HCT116 (cell line): ENCODE measurements around the gene CC2D1A. TPM values are rescaled to one million over a fixed set of nuclear protein-coding genes. Genes with fewer than 3 reads are reported as not detected.

ENCODE experiments used
- ATAC-seq: fragments of 200-7000 bp; cut with Tn5 transposase; 2 replicates; pipeline ENCODE4 v1.9.1; 2020; ENCODE audit warnings: mild to moderate bottlenecking, moderate library complexity
- BruUV-seq: library from RNA; stranded (reverse); fragments of 400-500 nt; replicated peaks from 2 replicates; lab custom pipeline; 2021; lab: Mats Ljungman, UMichigan
- CTCF ChIA-PET: fragments of 300-600 bp; sonication (Branson Sonifier 250); formaldehyde crosslinking; loops from one replicate; lab custom pipeline; 2021; ENCODE audit warnings: antibody characterized with exemption; lab: Charles Lee
- POLR2A ChIA-PET: fragments of 300-600, 350-600 bp; sonication (Branson Sonifier 250); formaldehyde crosslinking; loops from one replicate; lab custom pipeline; 2021; ENCODE audit warnings: antibody characterized with exemption; lab: Charles Lee
- RAD21 ChIA-PET, 2 experiments: fragments of 300-600 bp; sonication (Branson Sonifier 250); formaldehyde crosslinking; loops; one replicate each; lab custom pipeline; 2023; ENCODE audit warnings: low total read pairs in 2 of 2; ENCODE audit not compliant: uncharacterized antibody in 2 of 2, unreplicated experiment in 2 of 2, low non-redundant PET in 1 of 2; lab: Charles Lee
- DNase-seq: peaks from one replicate; pipeline ENCODE4 v3.0.0-alpha.2; 2010; ENCODE audit warnings: low read depth, low spot score
- H2AFZ ChIP-seq: fragments of 200-600 bp; shearing (Covaris generic), sonication (generic); 2 replicates; pipeline ENCODE4 v1.6.1; 2017; ENCODE audit warnings: low read depth, mixed run types, mixed read lengths, antibody characterized with exemption, low read length; ENCODE audit not compliant: poor library complexity, severe bottlenecking
- H3K27ac ChIP-seq: 2 replicates; pipeline ENCODE4 v1.5.1; 2012; ENCODE audit warnings: low read depth, low read length
- H3K27me3 ChIP-seq: fragments of 200-600 bp; sonication (generic); 2 replicates; pipeline ENCODE4 v1.6.1; 2016; ENCODE audit warnings: mixed run types, low read length, mixed read lengths; ENCODE audit not compliant: insufficient read depth
- H3K36me3 ChIP-seq, 2 experiments: fragments of 200-500 bp in 1 of 2; fragments of 200-600 bp in 1 of 2; sonication (Bioruptor generic) in 1 of 2; sonication (generic) in 1 of 2; 2 replicates each; pipeline versions ENCODE4 v1.5.1 to v1.6.1; 2014 to 2016; ENCODE audit warnings: low read length in 2 of 2, inconsistent platforms in 1 of 2, mixed read lengths in 1 of 2, mixed run types in 1 of 2; ENCODE audit not compliant: insufficient read depth in 2 of 2, control insufficient read depth in 1 of 2
- H3K4me1 ChIP-seq, 2 experiments: fragments of 200-600 bp in 1 of 2; sonication (generic) in 1 of 2; 2 replicates each; pipeline versions ENCODE4 v1.5.1 to v1.6.1; 2012 to 2017; ENCODE audit warnings: low read length in 2 of 2, inconsistent platforms in 1 of 2, mild to moderate bottlenecking in 1 of 2, mixed read lengths in 1 of 2, mixed run types in 1 of 2, moderate library complexity in 1 of 2; ENCODE audit not compliant: insufficient read depth in 2 of 2, control insufficient read depth in 1 of 2
- H3K4me2 ChIP-seq: fragments of 200-600 bp; sonication (generic); 2 replicates; pipeline ENCODE4 v1.6.1; 2017; ENCODE audit warnings: mixed run types, low read length, mixed read lengths
- H3K4me3 ChIP-seq, 2 experiments: fragments of 200-600 bp in 1 of 2; sonication (generic) in 1 of 2; replicated peaks in 1 of 2; 2 replicates each; pipeline ENCODE4 v1.5.1; 2011 to 2016; ENCODE audit warnings: low read length in 2 of 2, control low read depth in 1 of 2, low read depth in 1 of 2, mild to moderate bottlenecking in 1 of 2, mixed read lengths in 1 of 2, mixed run types in 1 of 2
- H3K79me2 ChIP-seq: fragments of 200-600 bp; sonication (generic); 2 replicates; pipeline ENCODE4 v1.6.1; 2017; ENCODE audit warnings: mild to moderate bottlenecking, mixed run types, low read length, moderate library complexity, mixed read lengths; ENCODE audit not compliant: insufficient read depth
- H3K9ac ChIP-seq: fragments of 200-600 bp; sonication (generic); 2 replicates; pipeline ENCODE4 v1.6.1; 2016; ENCODE audit warnings: low read length, mixed read lengths
- H3K9me2 ChIP-seq: fragments of 200-600 bp; sonication (generic), shearing (Covaris generic); 2 replicates; pipeline ENCODE4 v1.6.1; 2017; ENCODE audit warnings: mixed run types, mild to moderate bottlenecking, moderate library complexity; ENCODE audit not compliant: insufficient read depth
- H3K9me3 ChIP-seq, 2 experiments: fragments of 200-500 bp in 1 of 2; fragments of 200-600 bp in 1 of 2; sonication (Bioruptor generic) in 1 of 2; sonication (generic) in 1 of 2; 2 replicates each; pipeline ENCODE4 v1.6.1; 2014 to 2017; ENCODE audit warnings: low read length in 2 of 2, mixed read lengths in 2 of 2, inconsistent platforms in 1 of 2, low read depth in 1 of 2, mild to moderate bottlenecking in 1 of 2, mixed run types in 1 of 2, moderate library complexity in 1 of 2; ENCODE audit not compliant: control insufficient read depth in 1 of 2, insufficient read depth in 1 of 2
- H4K20me1 ChIP-seq: fragments of 200-600 bp; sonication (generic), shearing (Covaris generic); 2 replicates; pipeline ENCODE4 v1.6.1; 2017; ENCODE audit warnings: mixed run types, mild to moderate bottlenecking, moderate library complexity; ENCODE audit not compliant: insufficient read depth
- CBX3 ChIP-seq: IDR thresholded peaks from 2 replicates; pipeline ENCODE4 v1.6.1; 2012; ENCODE audit warnings: low read depth
- EGR1 ChIP-seq: IDR thresholded peaks from 2 replicates; pipeline ENCODE4 v1.6.1; 2012; ENCODE audit warnings: low read depth
- EZH2phosphoT487 ChIP-seq: fragments of 200-600 bp; IDR thresholded peaks from 2 replicates; pipeline ENCODE4 v1.6.1; 2018; ENCODE audit warnings: antibody characterized with exemption, borderline replicate concordance
- FOSL1 ChIP-seq: IDR thresholded peaks from 2 replicates; pipeline ENCODE4 v1.6.1; 2012; ENCODE audit warnings: low read depth
- JUND ChIP-seq: IDR thresholded peaks from 2 replicates; pipeline ENCODE4 v1.6.1; 2012
- POLR2AphosphoS5 ChIP-seq: IDR thresholded peaks from 2 replicates; pipeline ENCODE4 v1.6.1; 2011; ENCODE audit warnings: mild to moderate bottlenecking, low read depth, low read length, moderate library complexity
- RAD21 ChIP-seq: IDR thresholded peaks from 2 replicates; pipeline ENCODE4 v1.6.1; 2012; ENCODE audit warnings: low read depth, mild to moderate bottlenecking
- REST ChIP-seq: IDR thresholded peaks from 2 replicates; pipeline ENCODE4 v1.6.1; 2012; ENCODE audit warnings: low read depth
- SRF ChIP-seq: IDR thresholded peaks from 2 replicates; pipeline ENCODE4 v1.6.1; 2012; ENCODE audit warnings: low read depth
- TCF7L2 ChIP-seq: IDR thresholded peaks from 2 replicates; pipeline ENCODE4 v1.7.0; 2011; ENCODE audit warnings: borderline replicate concordance, inconsistent platforms; ENCODE audit not compliant: insufficient read depth, insufficient read length; ENCODE audit errors: extremely low read depth
- ZFX ChIP-seq: fragments of 450-650 bp; IDR thresholded peaks from 2 replicates; pipeline ENCODE4 v1.6.1; 2017
- ZNF274 ChIP-seq: fragments of 200-500 bp; sonication (Bioruptor generic); IDR thresholded peaks from 2 replicates; pipeline ENCODE4 v1.6.1; 2014; ENCODE audit warnings: mild to moderate bottlenecking, low read depth, low read length, inconsistent platforms
- intact Hi-C: fragments of 100-400 bp; cut with micrococcal nuclease; formaldehyde crosslinking; loops from 2 replicates; pipeline ENCODE4 v1.10.0; 2022
- total RNA-seq: library from RNA; stranded (reverse); gene quantifications from one replicate; pipeline ENCODE4 v1.2.1, GENCODE V29; 2021; ENCODE audit not compliant: unreplicated experiment
- TF ChIP-seq, protein P1 (sequence below): IDR thresholded peaks from 2 replicates; pipeline ENCODE4 v1.6.1; 2012
- TF ChIP-seq, protein P2 (sequence below), 3 experiments: fragments of 200-600 bp in 1 of 3; sonication (generic) in 1 of 3; IDR thresholded peaks in 2 of 3; conservative IDR thresholded peaks in 1 of 3; 2 replicates each; pipeline ENCODE4 v1.5.1; 2012 to 2017; ENCODE audit warnings: low read depth in 2 of 3, low read length in 2 of 3, antibody characterized with exemption in 1 of 3, borderline replicate concordance in 1 of 3, control low read depth in 1 of 3, mild to moderate bottlenecking in 1 of 3, mixed read lengths in 1 of 3, mixed run types in 1 of 3, moderate library complexity in 1 of 3; ENCODE audit not compliant: insufficient read depth in 1 of 3

The CC2D1A gene
- total RNA-seq, 1 experiment from 2014 or later: 51.5 TPM

DNA sequence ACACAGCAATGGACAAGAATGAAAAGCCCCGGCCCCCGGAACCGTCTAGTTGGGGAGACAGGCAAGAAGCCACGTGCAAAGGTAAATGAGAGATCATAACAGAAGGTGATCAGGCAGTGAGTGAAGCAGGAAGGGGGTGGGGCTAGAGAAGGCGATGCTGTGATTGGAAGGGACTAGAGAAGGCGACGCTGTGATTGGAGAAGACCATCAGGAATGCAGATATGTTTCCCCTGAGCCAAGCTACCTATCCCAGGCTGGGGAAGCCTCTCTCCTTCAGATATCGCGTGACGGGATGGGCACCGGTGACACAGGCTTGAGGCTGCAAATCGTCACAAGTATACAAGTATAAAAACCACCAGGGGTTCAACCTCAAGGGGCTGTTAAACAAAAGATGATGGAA lies 68.1 kb downstream of the CC2D1A start:
- intact Hi-C loops: no loop called here
- peak; percentile 96 for ATAC-seq
- H3K27me3 ChIP-seq: no peaks in the 10 kb centered on the region
- H2AFZ ChIP-seq: no peak overlapping the region
- peak overlapping the region; percentile 31; the same call in 1 of the 2 replicates for H3K9ac ChIP-seq
- no peaks in the 10 kb centered on the region for H3K79me2 ChIP-seq
- H3K9me2 ChIP-seq: no peaks in the 10 kb centered on the region
- CTCF ChIA-PET: no interaction called here
- H3K27ac ChIP-seq: no peak overlapping the region
- peaks cover 0 to 10% of the 10 kb centered on the region in 2 experiments; a peak in 3 of 4 replicates for H3K4me1 ChIP-seq
- H4K20me1 ChIP-seq: no peaks in the 10 kb centered on the region
- no peaks in the 10 kb centered on the region for H3K9me3 ChIP-seq
- no peaks in the 10 kb centered on the region for H3K36me3 ChIP-seq
- H3K4me2 ChIP-seq: peak overlapping the region; percentile 41
- TF ChIP-seq JUND: no peak
- TF ChIP-seq ZNF274: no peak
- no peak for TF ChIP-seq CBX3
- TF ChIP-seq RAD21: no peak
- no peak for TF ChIP-seq FOSL1
- TF ChIP-seq SRF: no peak
- no peak for TF ChIP-seq EGR1
- TF ChIP-seq, protein P1, sequence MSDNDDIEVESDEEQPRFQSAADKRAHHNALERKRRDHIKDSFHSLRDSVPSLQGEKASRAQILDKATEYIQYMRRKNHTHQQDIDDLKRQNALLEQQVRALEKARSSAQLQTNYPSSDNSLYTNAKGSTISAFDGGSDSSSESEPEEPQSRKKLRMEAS: no peak
- TF ChIP-seq, protein P2, sequence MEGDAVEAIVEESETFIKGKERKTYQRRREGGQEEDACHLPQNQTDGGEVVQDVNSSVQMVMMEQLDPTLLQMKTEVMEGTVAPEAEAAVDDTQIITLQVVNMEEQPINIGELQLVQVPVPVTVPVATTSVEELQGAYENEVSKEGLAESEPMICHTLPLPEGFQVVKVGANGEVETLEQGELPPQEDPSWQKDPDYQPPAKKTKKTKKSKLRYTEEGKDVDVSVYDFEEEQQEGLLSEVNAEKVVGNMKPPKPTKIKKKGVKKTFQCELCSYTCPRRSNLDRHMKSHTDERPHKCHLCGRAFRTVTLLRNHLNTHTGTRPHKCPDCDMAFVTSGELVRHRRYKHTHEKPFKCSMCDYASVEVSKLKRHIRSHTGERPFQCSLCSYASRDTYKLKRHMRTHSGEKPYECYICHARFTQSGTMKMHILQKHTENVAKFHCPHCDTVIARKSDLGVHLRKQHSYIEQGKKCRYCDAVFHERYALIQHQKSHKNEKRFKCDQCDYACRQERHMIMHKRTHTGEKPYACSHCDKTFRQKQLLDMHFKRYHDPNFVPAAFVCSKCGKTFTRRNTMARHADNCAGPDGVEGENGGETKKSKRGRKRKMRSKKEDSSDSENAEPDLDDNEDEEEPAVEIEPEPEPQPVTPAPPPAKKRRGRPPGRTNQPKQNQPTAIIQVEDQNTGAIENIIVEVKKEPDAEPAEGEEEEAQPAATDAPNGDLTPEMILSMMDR (IDR thresholded peaks at IDR 0.05 in 2 of 3, conservative IDR thresholded peaks at IDR 0.05 in 1 of 3; ENCODE audit: borderline replicate concordance in 1 of 3, insufficient read depth in 1 of 3, low read depth in 2 of 3, low read length in 2 of 3): no peak
- TF ChIP-seq POLR2AphosphoS5: no peak
- no peak for TF ChIP-seq TCF7L2
- no peak for TF ChIP-seq ZFX
- TF ChIP-seq REST: no peak
- TF ChIP-seq EZH2phosphoT487: no peak
- no TSS peak for BruUV-seq
- H3K4me3 ChIP-seq: no peak overlapping the region
- POLR2A ChIA-PET: no interaction called here
- DNase-seq: peak; percentile 65
- RAD21 ChIA-PET: no interaction called here
